MCF 10A (cell line): ENCODE measurements around the gene SYCP2L. TPM values are rescaled to one million over a fixed set of nuclear protein-coding genes. Genes with fewer than 3 reads are reported as not detected.

Source experiments
- BruUV-seq: library from RNA; stranded (reverse); fragments of 400-500 nt; replicated peaks from 2 replicates; lab custom pipeline; 2021; lab: Mats Ljungman, UMichigan
- CTCF ChIA-PET: fragments of 300-600 bp; sonication (Branson Sonifier 250); formaldehyde crosslinking; extraction: SDS; loops from one replicate; lab custom pipeline; 2021; ENCODE audit warnings: antibody characterized with exemption, inconsistent platforms; lab: Yijun Ruan, JAX
- POLR2A ChIA-PET: fragments of 300-600, 350-650 bp; sonication (Branson Sonifier 250); formaldehyde crosslinking; extraction: SDS; loops from one replicate; lab custom pipeline; 2020; ENCODE audit warnings: antibody characterized with exemption, inconsistent platforms; lab: Yijun Ruan, JAX
- DNase-seq: peaks from one replicate; pipeline ENCODE4 v3.0.0-alpha.2; 2018; ENCODE audit not compliant: unreplicated experiment
- H3K27ac Mint-ChIP-seq: one replicate; pipeline ENCODE4 v1.8.0; 2022; ENCODE audit warnings: mild to moderate bottlenecking, low read depth, mixed read lengths; ENCODE audit not compliant: unreplicated experiment
- H3K27me3 Mint-ChIP-seq: one replicate; pipeline ENCODE4 v1.8.0; 2022; ENCODE audit warnings: mixed read lengths; ENCODE audit not compliant: insufficient read depth, unreplicated experiment
- H3K36me3 Mint-ChIP-seq: one replicate; pipeline ENCODE4 v1.8.0; 2022; ENCODE audit warnings: mild to moderate bottlenecking, moderate library complexity, mixed read lengths; ENCODE audit not compliant: insufficient read depth, unreplicated experiment
- H3K4me1 Mint-ChIP-seq: one replicate; pipeline ENCODE4 v1.8.0; 2022; ENCODE audit warnings: mixed read lengths; ENCODE audit not compliant: insufficient read depth, unreplicated experiment
- H3K4me3 Mint-ChIP-seq: one replicate; pipeline ENCODE4 v1.8.0; 2022; ENCODE audit warnings: mild to moderate bottlenecking, moderate library complexity, mixed read lengths; ENCODE audit not compliant: unreplicated experiment
- H3K9me3 Mint-ChIP-seq: one replicate; pipeline ENCODE4 v1.8.0; 2022; ENCODE audit warnings: mixed read lengths; ENCODE audit not compliant: unreplicated experiment
- CTCF ChIP-seq: fragments of 200-600 bp; IDR thresholded peaks from one replicate; pipeline ENCODE4 v1.8.0; 2022; ENCODE audit warnings: antibody characterized with exemption, mild to moderate bottlenecking; ENCODE audit not compliant: unreplicated experiment
- intact Hi-C: fragments of 100-400 bp; cut with micrococcal nuclease; formaldehyde crosslinking; loops from 2 replicates; pipeline ENCODE4 v1.14.1; 2022
- total RNA-seq: library from RNA; stranded (reverse); gene quantifications from 2 replicates; pipeline ENCODE4 v1.2.3, GENCODE V29; 2022

SYCP2L gene
- total RNA-seq, 1 experiment from 2014 or later: not detected

GRCh38 chr6:10867952-10868351, 18.9 kb upstream of the SYCP2L start:
- Mint-ChIP-seq H3K27me3 (no peaks in the 10 kb centered on the region), H3K4me1 (no peaks in the 10 kb centered on the region), H3K36me3 (no peaks in the 10 kb centered on the region), H3K9me3 (no peaks in the 10 kb centered on the region), H3K27ac (no peak overlapping the region), H3K4me3 (no peak overlapping the region)
- DNase-seq: no peak
- intact Hi-C loops: no loop called here
- BruUV-seq: no TSS peak
- ChIA-PET POLR2A (no interaction called here), CTCF (interaction anchor here (0.6 kb wide), 1 partner anchor 22 kb away, joined by 3 read pairs; no protein-coding TSS in a partner anchor)
- TF ChIP-seq CTCF: no peak

GRCh38 chr6:10873374-10873773, 13.5 kb upstream of the SYCP2L start:
- DNase-seq: peak; percentile 1
- Mint-ChIP-seq H3K27ac (no peak overlapping the region), H3K36me3 (no peaks in the 10 kb centered on the region), H3K9me3 (no peaks in the 10 kb centered on the region), H3K4me3 (no peak overlapping the region), H3K27me3 (no peaks in the 10 kb centered on the region), H3K4me1 (no peaks in the 10 kb centered on the region)
- BruUV-seq: no TSS peak
- intact Hi-C loops: no loop called here
- POLR2A ChIA-PET: no interaction called here
- CTCF ChIA-PET: no interaction called here
- TF ChIP-seq CTCF: no peak

GRCh38 chr6:10874207-10874606, 12.6 kb upstream of the SYCP2L start:
- intact Hi-C loops: no loop called here
- CTCF ChIA-PET: interaction anchor here (0.6 kb wide), 1 partner anchor 108 kb away, joined by 6 read pairs; no protein-coding TSS in a partner anchor
- BruUV-seq: no TSS peak
- Mint-ChIP-seq H3K36me3 (no peaks in the 10 kb centered on the region), H3K4me1 (no peaks in the 10 kb centered on the region), H3K9me3 (no peaks in the 10 kb centered on the region), H3K4me3 (no peak overlapping the region), H3K27me3 (no peaks in the 10 kb centered on the region), H3K27ac (no peak overlapping the region)
- POLR2A ChIA-PET: interaction anchor here (1.1 kb wide), 1 partner anchor 8 kb away, joined by 3 read pairs; no protein-coding TSS in a partner anchor
- TF ChIP-seq CTCF: no peak
- DNase-seq: no peak

GRCh38 chr6:10875026-10875425, 11.8 kb upstream of the SYCP2L start:
- Mint-ChIP-seq H3K27me3 (no peaks in the 10 kb centered on the region), H3K27ac (no peak overlapping the region), H3K9me3 (no peaks in the 10 kb centered on the region), H3K4me1 (no peaks in the 10 kb centered on the region), H3K36me3 (no peaks in the 10 kb centered on the region), H3K4me3 (no peak overlapping the region)
- BruUV-seq: no TSS peak
- no peak for TF ChIP-seq CTCF
- DNase-seq: no peak
- POLR2A ChIA-PET: interaction anchor here (1.1 kb wide), 1 partner anchor 9 kb away, joined by 3 read pairs; no protein-coding TSS in a partner anchor
- intact Hi-C loops: no loop called here
- CTCF ChIA-PET: no interaction called here
